ENCODE results near the gene PLCL1.

DNA sequence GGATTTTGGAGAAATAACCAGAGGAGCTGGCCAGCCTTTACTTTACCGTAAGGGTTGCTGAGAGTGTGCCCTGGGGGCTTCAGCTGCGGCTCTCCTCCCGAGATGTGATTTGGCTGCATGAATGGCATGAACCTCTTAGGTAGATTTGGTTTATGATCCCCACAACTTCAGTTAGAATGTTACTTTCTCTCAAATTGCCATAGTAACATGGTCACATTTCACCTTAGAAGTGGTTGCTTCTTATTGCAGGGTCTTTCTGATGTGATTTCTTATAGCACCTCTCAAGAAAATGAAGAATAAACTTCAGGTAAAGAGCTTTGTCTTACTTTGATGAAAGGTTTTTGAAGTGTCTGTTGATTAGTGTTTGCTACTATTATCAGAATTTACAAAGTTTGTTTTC is 5.6 kb downstream of the PLCL1 start:
- TF ChIP-seq, protein P1, sequence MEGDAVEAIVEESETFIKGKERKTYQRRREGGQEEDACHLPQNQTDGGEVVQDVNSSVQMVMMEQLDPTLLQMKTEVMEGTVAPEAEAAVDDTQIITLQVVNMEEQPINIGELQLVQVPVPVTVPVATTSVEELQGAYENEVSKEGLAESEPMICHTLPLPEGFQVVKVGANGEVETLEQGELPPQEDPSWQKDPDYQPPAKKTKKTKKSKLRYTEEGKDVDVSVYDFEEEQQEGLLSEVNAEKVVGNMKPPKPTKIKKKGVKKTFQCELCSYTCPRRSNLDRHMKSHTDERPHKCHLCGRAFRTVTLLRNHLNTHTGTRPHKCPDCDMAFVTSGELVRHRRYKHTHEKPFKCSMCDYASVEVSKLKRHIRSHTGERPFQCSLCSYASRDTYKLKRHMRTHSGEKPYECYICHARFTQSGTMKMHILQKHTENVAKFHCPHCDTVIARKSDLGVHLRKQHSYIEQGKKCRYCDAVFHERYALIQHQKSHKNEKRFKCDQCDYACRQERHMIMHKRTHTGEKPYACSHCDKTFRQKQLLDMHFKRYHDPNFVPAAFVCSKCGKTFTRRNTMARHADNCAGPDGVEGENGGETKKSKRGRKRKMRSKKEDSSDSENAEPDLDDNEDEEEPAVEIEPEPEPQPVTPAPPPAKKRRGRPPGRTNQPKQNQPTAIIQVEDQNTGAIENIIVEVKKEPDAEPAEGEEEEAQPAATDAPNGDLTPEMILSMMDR (conservative IDR thresholded peaks at IDR 0.05 in 1 of 2, IDR thresholded peaks at IDR 0.05 in 1 of 2; ENCODE audit: extremely low read depth in 1 of 2, insufficient read depth in 1 of 2, low read depth in 1 of 2, low read length in 2 of 2): no peak
- no peak for TF ChIP-seq EZH2 (IDR thresholded peaks at IDR 0.05; ENCODE audit: borderline replicate concordance, low read length)
